ENCODE measurements around the gene PRRC2B.
"Not testable (repeated sequence)": the region's sequence is repeated elsewhere in the genome, so short reads cannot be mapped to it uniquely, and the experiment has no call there.

PRRC2B gene

GRCh38 chr9:131513177-131513576 lies 119.3 kb downstream of the PRRC2B start:
- DNase-seq (ENCODE audit: low spot score) (no peak), FAIRE-seq (no peak)

GRCh38 chr9:131515559-131516031 lies 121.7 kb downstream of the PRRC2B start:
- DNase-seq (ENCODE audit: low spot score) = not testable (repeated sequence)
- FAIRE-seq = peak; percentile 88

GRCh38 chr9:131516100-131516499 lies 122.2 kb downstream of the PRRC2B start:
- DNase-seq (ENCODE audit: low spot score) = no peak
- peak; percentile 87 for FAIRE-seq

GRCh38 chr9:131516930-131517329 lies 123.0 kb downstream of the PRRC2B start:
- no peak for FAIRE-seq
- no peak for DNase-seq (ENCODE audit: low spot score)

GRCh38 chr9:131517761-131518190 lies 123.9 kb downstream of the PRRC2B start:
- DNase-seq (ENCODE audit: low spot score) (no peak), FAIRE-seq (no peak)

- DNase-seq (ENCODE audit: low spot score) (no peak), FAIRE-seq (no peak)
These were observed 124.7 kb downstream of the PRRC2B start for GRCh38 chr9:131518553-131518952.

GRCh38 chr9:131520503-131520902 lies 126.6 kb downstream of the PRRC2B start:
- FAIRE-seq = no peak
- no peak for DNase-seq (ENCODE audit: low spot score)

GRCh38 chr9:131521203-131521602 lies 127.3 kb downstream of the PRRC2B start:
- FAIRE-seq (no peak), DNase-seq (ENCODE audit: low spot score) (no peak)

GRCh38 chr9:131521822-131522221 lies 127.9 kb downstream of the PRRC2B start:
- no peak for DNase-seq (ENCODE audit: low spot score)
- FAIRE-seq = no peak

- FAIRE-seq (no peak), DNase-seq (ENCODE audit: low spot score) (no peak)
These were observed 128.6 kb downstream of the PRRC2B start for GRCh38 chr9:131522257-131523085.

GRCh38 chr9:131523086-131523388 lies 129.2 kb downstream of the PRRC2B start:
- FAIRE-seq (no peak), DNase-seq (ENCODE audit: low spot score) (no peak)

- FAIRE-seq (no peak), DNase-seq (ENCODE audit: low spot score) (no peak)
These were observed 129.9 kb downstream of the PRRC2B start for GRCh38 chr9:131523451-131524435.

GRCh38 chr9:131524665-131525315 lies 130.9 kb downstream of the PRRC2B start:
- no peak for DNase-seq (ENCODE audit: low spot score)
- no peak for FAIRE-seq

GRCh38 chr9:131525643-131526565 lies 132.0 kb downstream of the PRRC2B start:
- DNase-seq (ENCODE audit: low spot score) (no peak), FAIRE-seq (no peak)

- DNase-seq (ENCODE audit: low spot score) (no peak), FAIRE-seq (no peak)
These were observed 134.3 kb downstream of the PRRC2B start for GRCh38 chr9:131528186-131528585.

- DNase-seq (ENCODE audit: low spot score) = no peak
- FAIRE-seq = no peak
These were observed 135.1 kb downstream of the PRRC2B start for GRCh38 chr9:131528886-131529505.

GRCh38 chr9:131529597-131530545 lies 136.0 kb downstream of the PRRC2B start:
- no peak for DNase-seq (ENCODE audit: low spot score)
- FAIRE-seq = no peak

- peak; percentile 73 for DNase-seq (ENCODE audit: low spot score)
- no peak for FAIRE-seq
These were observed 136.6 kb downstream of the PRRC2B start for GRCh38 chr9:131530546-131530919.

Data from urothelium cell line (cell line).